Measurements from ENCODE around the gene ROCK2.

ROCK2 gene

DNA sequence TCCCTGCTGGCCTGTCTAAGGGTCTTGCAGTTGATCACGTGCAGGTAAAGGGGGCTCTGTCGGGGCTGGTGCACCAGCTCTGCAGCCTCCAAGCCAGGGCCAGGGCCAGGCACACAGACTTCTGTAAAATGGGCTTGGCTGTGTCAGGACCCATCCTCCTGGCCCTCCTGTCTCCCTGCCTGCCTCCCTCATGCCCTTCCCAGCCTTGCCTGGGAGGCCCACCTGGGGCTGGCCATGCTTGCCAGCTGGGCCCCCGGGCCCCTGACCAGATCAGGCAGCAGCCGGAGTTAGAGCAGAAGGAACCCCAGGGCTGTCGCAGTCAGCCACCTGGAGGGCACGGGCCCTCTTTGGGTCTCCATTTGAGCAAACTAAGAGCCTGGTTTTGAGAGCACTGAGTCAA is 187.1 kb downstream of the ROCK2 start:
- no peak for DNase-seq (ENCODE audit: low read depth in 3 of 3, low spot score in 1 of 3)

GRCh38 chr2:11156396-11157075 is 187.9 kb downstream of the ROCK2 start:
- no peak for DNase-seq (ENCODE audit: low read depth in 3 of 3, low spot score in 1 of 3)

- DNase-seq (ENCODE audit: low read depth in 3 of 3, low spot score in 1 of 3), result no peak
Measured at GRCh38 chr2:11155381-11156035, 188.9 kb downstream of the ROCK2 start, which contains the start of gene SLC66A3. Gene SLC66A3 (plus strand): TSS chr2:11155467. CDS start chr2:11155547, 80 bp downstream.

- DNase-seq (ENCODE audit: low read depth in 3 of 3, low spot score in 1 of 3), result peak; percentile 98
Measured at GRCh38 chr2:11154923-11155380, 189.5 kb downstream of the ROCK2 start.

DNA sequence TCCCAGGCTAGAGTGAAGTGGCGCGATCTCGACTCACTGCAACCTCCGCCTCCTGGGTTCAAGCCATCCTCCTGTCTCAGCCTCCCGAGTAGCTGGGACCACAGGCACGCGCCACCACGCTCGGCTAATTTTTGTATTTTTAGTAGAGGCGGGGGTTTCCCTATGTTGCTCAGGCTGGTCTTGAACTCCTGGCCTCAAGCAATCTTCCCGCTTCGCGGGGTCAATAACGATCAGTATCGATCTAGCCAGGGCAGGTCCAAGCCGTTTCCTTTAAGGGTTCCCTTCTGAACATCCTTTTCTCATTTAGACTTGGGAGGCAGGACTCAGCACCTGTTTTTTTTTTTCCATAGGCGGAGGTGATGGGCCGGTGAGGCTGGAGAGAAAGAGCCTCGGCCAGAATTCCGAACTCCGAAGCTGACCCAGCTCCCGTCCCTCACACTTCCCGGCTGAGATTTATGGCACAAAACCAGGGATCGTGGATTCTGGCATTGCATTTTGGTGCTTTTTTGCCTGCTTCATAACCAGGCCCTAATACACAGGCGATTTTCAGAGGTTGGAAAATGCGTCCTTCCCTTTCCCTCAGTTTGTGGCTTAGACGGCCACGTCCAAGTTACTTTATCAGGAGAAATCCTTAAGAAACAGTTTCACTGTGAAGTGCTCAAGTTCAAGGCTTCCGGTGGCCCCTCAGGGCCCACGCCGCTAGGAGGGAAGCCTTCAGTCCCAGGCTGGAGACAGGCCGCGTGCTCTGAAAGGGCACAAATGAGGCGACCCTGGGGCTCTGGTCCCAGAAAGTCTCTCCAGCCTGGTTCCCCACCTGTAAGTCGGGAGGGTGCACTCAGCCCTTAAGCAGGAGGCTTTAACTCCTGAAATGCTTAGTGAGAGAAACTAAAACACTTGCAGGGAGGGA is 190.2 kb downstream of the ROCK2 start:
- no peak for DNase-seq (ENCODE audit: low read depth in 3 of 3, low spot score in 1 of 3)

GRCh38 chr2:11152591-11152990 is 191.8 kb downstream of the ROCK2 start:
- no peak for DNase-seq (ENCODE audit: low read depth in 3 of 3, low spot score in 1 of 3)

GRCh38 chr2:11147263-11147662 is 197.2 kb downstream of the ROCK2 start:
- no peak for DNase-seq (ENCODE audit: low read depth in 3 of 3, low spot score in 1 of 3)

DNA sequence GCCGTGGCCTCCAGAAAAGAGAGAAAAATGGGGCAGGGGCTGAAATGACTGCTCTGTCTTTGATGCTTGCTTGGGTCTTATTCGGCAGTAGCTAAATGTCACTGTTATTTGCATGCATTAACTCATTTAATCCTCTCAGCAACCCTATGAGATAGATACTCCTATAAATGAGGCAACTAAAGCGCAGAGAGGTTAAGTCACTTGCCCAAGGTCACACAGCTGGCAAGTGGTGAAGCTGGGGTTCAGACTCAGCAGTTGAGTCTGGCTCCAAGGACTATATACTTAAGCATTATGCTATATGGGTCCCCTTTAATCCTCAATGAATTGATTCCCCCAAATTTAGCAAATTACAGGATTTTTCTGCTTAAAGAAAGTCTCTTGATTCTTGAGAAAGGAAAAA is 198.4 kb downstream of the ROCK2 start:
- DNase-seq (ENCODE audit: low read depth in 3 of 3, low spot score in 1 of 3), result no peak

- DNase-seq (ENCODE audit: low read depth in 3 of 3, low spot score in 1 of 3), result no peak
Measured at GRCh38 chr2:11145350-11145749, 199.1 kb downstream of the ROCK2 start.

- DNase-seq (ENCODE audit: low read depth in 3 of 3, low spot score in 1 of 3), result no peak
Measured at GRCh38 chr2:11144738-11145079, 199.7 kb downstream of the ROCK2 start.

DNA sequence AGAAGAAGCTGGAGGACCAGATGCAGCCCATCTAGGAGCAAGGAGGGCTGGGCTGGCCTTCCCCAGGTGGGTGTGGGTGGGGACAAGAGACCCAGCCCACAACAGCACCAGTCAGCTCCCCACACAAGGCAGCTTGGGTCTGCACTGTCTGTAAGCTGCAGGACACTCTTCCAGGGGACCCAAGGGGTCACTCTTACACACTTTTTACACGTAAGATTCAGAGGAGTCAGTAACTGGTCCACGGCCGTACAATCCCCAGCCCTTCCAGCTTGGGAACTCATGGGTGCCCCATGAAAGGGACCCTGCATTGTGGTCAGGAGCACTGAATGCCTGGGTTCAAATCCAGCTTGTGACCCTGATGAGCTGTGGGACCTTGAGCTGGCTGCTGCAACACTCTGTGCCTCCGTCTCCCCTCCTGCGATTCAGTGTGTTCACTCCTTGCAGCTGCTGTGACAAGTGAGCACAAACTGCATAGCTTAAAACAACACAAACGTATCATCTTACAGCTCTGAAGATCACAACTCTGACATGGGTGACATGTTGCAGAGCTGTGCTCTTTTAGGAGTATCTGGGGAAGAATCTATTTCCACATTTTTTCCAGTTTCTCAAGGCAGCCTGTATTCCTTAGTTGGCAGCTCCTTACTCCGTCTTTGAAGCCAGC is 200.2 kb downstream of the ROCK2 start:
- DNase-seq (ENCODE audit: low read depth in 3 of 3, low spot score in 1 of 3), result no peak

DNA sequence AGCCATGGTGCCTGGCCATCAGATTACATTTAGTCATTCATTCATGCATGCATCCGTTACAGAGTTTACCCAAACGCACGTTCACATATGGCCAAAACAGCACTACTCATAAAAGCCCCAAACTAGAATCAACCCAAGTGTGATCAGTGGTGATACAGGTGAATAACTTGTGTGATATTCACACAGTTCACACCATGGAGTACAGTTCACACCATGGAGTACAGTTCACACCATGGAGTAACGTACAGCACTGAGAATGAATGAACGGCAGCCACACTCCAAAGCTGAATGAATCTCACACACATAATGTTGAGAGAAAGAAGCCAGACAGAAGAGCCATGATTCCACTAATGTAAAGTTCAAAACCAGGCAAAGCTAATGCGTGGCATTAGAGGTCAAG is 201.4 kb downstream of the ROCK2 start:
- no peak for DNase-seq (ENCODE audit: low read depth in 3 of 3, low spot score in 1 of 3)

- DNase-seq (ENCODE audit: low read depth in 3 of 3, low spot score in 1 of 3), result no peak
Measured at GRCh38 chr2:11142330-11142729, 202.1 kb downstream of the ROCK2 start.

- DNase-seq (ENCODE audit: low read depth in 3 of 3, low spot score in 1 of 3), result no peak
Measured at GRCh38 chr2:11141319-11141718, 203.1 kb downstream of the ROCK2 start.

DNA sequence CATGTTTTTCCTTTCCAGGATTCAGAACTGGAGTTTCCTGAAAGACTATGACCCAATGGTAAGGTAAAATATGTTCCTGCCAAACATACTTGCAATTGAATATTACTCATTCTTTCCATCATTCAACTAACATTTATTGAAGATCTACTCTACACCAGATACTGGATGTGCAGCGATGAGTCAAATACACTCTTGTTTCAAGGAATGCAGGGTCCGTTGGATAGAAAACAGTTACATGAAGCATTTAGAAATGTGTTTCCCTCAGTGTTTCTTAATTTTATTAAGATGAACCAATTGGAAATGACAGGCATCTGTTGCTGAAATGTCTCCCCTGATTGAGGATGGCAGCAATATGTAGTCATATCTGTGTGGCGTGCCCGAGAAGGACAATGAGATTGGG is 203.9 kb downstream of the ROCK2 start:
- DNase-seq (ENCODE audit: low read depth in 3 of 3, low spot score in 1 of 3), result no peak

GRCh38 chr2:11134349-11134748 is 210.1 kb downstream of the ROCK2 start:
- no peak for DNase-seq (ENCODE audit: low read depth in 3 of 3, low spot score in 1 of 3)

DNA sequence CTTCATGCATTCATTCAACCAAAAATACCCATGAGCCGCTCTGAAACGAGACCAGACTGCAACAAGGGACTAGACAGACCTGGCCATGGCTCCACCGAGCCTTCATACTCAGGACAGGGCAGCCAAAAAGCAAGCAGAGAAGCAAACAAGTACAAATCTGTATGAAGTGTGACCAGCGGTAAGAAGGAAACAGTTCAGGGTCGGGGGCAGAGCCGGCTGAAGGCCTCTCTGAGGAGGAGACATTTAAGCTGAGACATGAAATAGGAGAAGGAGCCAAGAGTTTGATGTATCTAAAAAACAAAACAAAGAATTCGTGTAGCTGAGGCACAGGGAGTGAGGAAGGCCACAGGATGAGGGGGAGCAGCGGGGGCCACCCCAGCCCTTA is 210.5 kb downstream of the ROCK2 start:
- DNase-seq (ENCODE audit: low read depth in 3 of 3, low spot score in 1 of 3), result no peak

GRCh38 chr2:11133238-11133935 is 211.0 kb downstream of the ROCK2 start:
- no peak for DNase-seq (ENCODE audit: low read depth in 3 of 3, low spot score in 1 of 3)

DNA sequence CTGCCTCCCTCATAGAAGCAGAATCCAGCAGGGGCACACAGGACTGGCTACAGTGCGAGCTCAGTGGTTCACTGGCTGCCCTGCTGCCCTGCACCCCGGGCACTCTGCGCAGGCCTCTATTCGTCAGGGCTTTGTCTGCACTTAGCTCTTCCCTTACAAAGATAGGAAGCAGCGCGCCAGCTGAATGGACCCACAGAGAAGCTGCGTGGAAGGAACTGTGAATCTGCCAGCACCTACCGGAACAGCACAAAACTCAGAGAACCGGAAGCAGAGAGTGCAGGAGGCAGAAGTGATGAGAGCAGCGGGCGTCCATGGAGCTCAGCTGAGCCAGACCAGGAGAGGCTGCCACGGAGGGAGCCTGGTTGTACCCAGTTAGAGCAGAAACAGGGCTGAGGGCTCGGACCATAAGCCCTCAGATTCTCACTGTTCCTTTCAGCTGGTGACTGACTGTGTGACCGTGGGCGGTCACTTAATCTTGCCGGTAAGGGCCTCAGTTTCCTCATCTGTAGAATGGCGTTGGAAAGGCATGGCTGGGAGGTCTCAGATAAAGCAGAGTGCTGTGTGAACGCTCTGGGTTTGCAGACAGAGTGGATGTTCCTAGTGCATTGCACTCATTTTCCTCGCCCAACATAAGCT is 212.3 kb downstream of the ROCK2 start:
- no peak for DNase-seq (ENCODE audit: low read depth in 3 of 3, low spot score in 1 of 3)

DNA sequence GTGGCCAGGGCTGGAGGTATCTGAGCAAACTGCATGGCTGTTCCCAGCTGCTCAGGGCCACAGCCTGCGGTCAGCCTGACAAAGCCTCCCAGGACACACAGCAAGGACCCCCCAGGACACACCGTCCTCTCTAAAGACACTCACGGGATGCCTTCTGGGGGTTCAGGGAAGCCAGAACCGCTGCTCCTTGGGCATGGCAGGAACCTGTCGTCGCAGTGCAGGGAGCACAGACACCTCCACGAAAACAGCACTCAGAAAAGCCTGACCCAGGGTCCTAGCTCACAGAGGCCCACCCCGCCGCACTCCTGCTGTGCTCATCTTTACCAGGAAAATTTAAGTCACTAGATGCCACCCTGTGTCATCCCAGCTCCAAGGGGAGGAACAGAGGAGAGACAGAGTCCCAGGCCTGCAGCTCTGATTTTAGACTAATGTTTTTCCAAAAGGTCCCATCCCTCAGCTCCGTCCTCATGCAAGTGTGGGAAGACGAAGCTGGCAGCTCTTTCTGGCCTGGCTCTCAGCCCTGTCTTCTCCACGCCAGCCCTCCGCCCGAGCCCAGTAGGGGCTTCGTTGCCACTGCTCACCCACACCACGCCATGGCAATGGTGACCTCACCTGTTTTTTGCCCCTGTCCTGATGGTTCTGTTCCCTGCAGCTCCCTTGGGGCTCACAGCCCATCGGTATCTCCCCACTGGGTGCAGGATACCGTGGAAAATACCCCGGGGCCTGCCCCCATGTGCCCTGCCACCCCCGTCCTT is 213.1 kb downstream of the ROCK2 start:
- DNase-seq (ENCODE audit: low read depth in 3 of 3, low spot score in 1 of 3), result no peak

All from stimulated activated CD4-positive, alpha-beta T cell treated with anti-CD3 and anti-CD28 coated beads, TNF-alpha, amount 100 ng/mL, for 1 hour (primary cell).